Tibial nerve (tissue), 4 donors: ENCODE measurements around the gene KREMEN1. TPM values are rescaled to one million over a fixed set of nuclear protein-coding genes. Genes with fewer than 3 reads are reported as not detected.
"Not testable (repeated sequence)": the region's sequence is repeated elsewhere in the genome, so short reads cannot be mapped to it uniquely, and the experiment has no call there.

Experiments used
- DNase-seq, 2 donors: peaks; one replicate each; pipeline ENCODE4 v3.0.0-alpha.2; 2019; ENCODE audit warnings: low spot score in 2 of 2
- H3K27ac ChIP-seq, 4 donors: fragments of 200-600 bp; sonication (generic) in 3 of 4; one replicate each; pipeline ENCODE4 v1.5.1; 2017 to 2019; ENCODE audit warnings: mild to moderate bottlenecking in 1 of 4
- H3K27me3 ChIP-seq, 2 donors: fragments of 200-600 bp; sonication (generic) in 1 of 2; one replicate each; pipeline versions ENCODE4 v1.5.1 to v1.6.0; 2017 to 2019
- H3K36me3 ChIP-seq, 3 donors: fragments of 200-600 bp; sonication (generic); one replicate each; pipeline ENCODE4 v1.5.1; 2018 to 2019
- H3K4me1 ChIP-seq, 4 donors: fragments of 200-600 bp; sonication (generic) in 3 of 4; one replicate each; pipeline ENCODE4 v1.5.1; 2017 to 2019
- H3K4me3 ChIP-seq, 4 donors: fragments of 200-600 bp; sonication (generic) in 3 of 4; one replicate each; pipeline ENCODE4 v1.5.1; 2017 to 2019; ENCODE audit warnings: mild to moderate bottlenecking in 1 of 4, moderate library complexity in 1 of 4
- H3K9me3 ChIP-seq, 4 donors: fragments of 200-600 bp; sonication (generic) in 3 of 4; one replicate each; pipeline ENCODE4 v1.5.1; 2017 to 2019
- CTCF ChIP-seq, 5 experiments: fragments of 200-600 bp in 3 of 5; fragments of 450-650 bp in 2 of 5; sonication (generic) in 3 of 5; IDR thresholded peaks; one replicate each; pipeline ENCODE4 v1.5.1; 2016 to 2019; ENCODE audit warnings: antibody characterized with exemption in 5 of 5, mild to moderate bottlenecking in 3 of 5, moderate library complexity in 2 of 5
- EP300 ChIP-seq, 2 donors: sonication (generic); formaldehyde crosslinking; IDR thresholded peaks; one replicate each; pipeline ENCODE4 v1.6.1; 2017; ENCODE audit warnings: antibody characterized with exemption in 2 of 2, mild to moderate bottlenecking in 1 of 2
- POLR2A ChIP-seq, 2 donors: fragments of 450-650 bp; IDR thresholded peaks; one replicate each; pipeline ENCODE4 v1.6.1; 2017; ENCODE audit warnings: antibody characterized with exemption in 2 of 2, mild to moderate bottlenecking in 2 of 2, moderate library complexity in 2 of 2
- WGBS, 2 donors: methylation state at CpG; one replicate each; pipeline ENCODE4 v1.1.5; 2018; 5-methylcytosine and 5-hydroxymethylcytosine counted together
- total RNA-seq, 4 donors: library from RNA; depleted of rRNA; stranded (reverse); fragments of >200 nt; gene quantifications; one replicate each; pipeline ENCODE4 v1.1.0, GENCODE V29; 2016

The KREMEN1 gene
- total RNA-seq, 4 donors from 2014 or later, result 5.4 to 15.1 (median 12.9) TPM

- no peak overlapping the region for H3K27ac ChIP-seq
- WGBS, 2 donors, result 82 to 88% methylated on average over 6 of the region's 6 CpGs
Measured at GRCh38 chr22:29117799-29118477, 45.1 kb downstream of the KREMEN1 start.

GRCh38 chr22:29120098-29120912 lies 47.5 kb downstream of the KREMEN1 start:
- not testable (repeated sequence) for DNase-seq, H3K4me1 ChIP-seq, H3K27me3 ChIP-seq, H3K9me3 ChIP-seq, H3K4me3 ChIP-seq
- peak overlapping the region in 1 of 4 donors; percentile 63 for H3K27ac ChIP-seq
- 86 to 87% methylated on average over 6 of the region's 7 CpGs for WGBS, 2 donors
- peaks cover 0 to 34% (median 0%) of the 10 kb centered on the region in 3 donors for H3K36me3 ChIP-seq

More at GRCh38 chr22:29117799-29118477, 45.1 kb downstream of the KREMEN1 start:
- H3K9me3 ChIP-seq, result no peaks in the 10 kb centered on the region
- H3K4me3 ChIP-seq, result no peak overlapping the region
- H3K4me1 ChIP-seq, result peaks cover 0 to 19% (median 0%) of the 10 kb centered on the region in 4 donors
- H3K27me3 ChIP-seq, result no peaks in the 10 kb centered on the region
- H3K36me3 ChIP-seq, result peaks cover 0 to 13% (median 0%) of the 10 kb centered on the region in 3 donors
- no peak for DNase-seq
- TF ChIP-seq EP300 (IDR thresholded peaks at IDR 0.05) (no peak), CTCF (IDR thresholded peaks at IDR 0.05) (no peak), POLR2A (IDR thresholded peaks at IDR 0.05) (no peak)

GRCh38 chr22:29121124-29121523 lies 48.3 kb downstream of the KREMEN1 start:
- H3K36me3 ChIP-seq, result peaks cover 0 to 41% (median 0%) of the 10 kb centered on the region in 3 donors
- H3K27me3 ChIP-seq, result no peaks in the 10 kb centered on the region
- 74 to 76% methylated on average over 5 of the region's 5 CpGs for WGBS, 2 donors
- DNase-seq, result no peak
- H3K9me3 ChIP-seq, result no peaks in the 10 kb centered on the region
- peaks cover 0 to 4% (median 0%) of the 10 kb centered on the region in 4 donors for H3K4me1 ChIP-seq
- H3K27ac ChIP-seq, result peak overlapping the region in 1 of 4 donors; percentile 63
- no peak for TF ChIP-seq CTCF (IDR thresholded peaks at IDR 0.05)
- peak in 1 of 2 donors; percentile 41 for TF ChIP-seq EP300 (IDR thresholded peaks at IDR 0.05)
- no peak overlapping the region for H3K4me3 ChIP-seq

GRCh38 chr22:29122041-29122440 lies 49.2 kb downstream of the KREMEN1 start:
- DNase-seq, result no peak
- H3K4me1 ChIP-seq, result peaks cover 0 to 4% (median 0%) of the 10 kb centered on the region in 4 donors
- H3K27me3 ChIP-seq, result no peaks in the 10 kb centered on the region
- H3K4me3 ChIP-seq, result no peak overlapping the region
- TF ChIP-seq EP300 (IDR thresholded peaks at IDR 0.05), result no peak
- no peak for TF ChIP-seq CTCF (IDR thresholded peaks at IDR 0.05)
- TF ChIP-seq POLR2A (IDR thresholded peaks at IDR 0.05), result no peak
- no peaks in the 10 kb centered on the region for H3K9me3 ChIP-seq
- peaks cover 0 to 51% (median 0%) of the 10 kb centered on the region in 3 donors for H3K36me3 ChIP-seq
- H3K27ac ChIP-seq, result no peak overlapping the region

- no peaks in the 10 kb centered on the region for H3K27me3 ChIP-seq
- DNase-seq, result peak in 1 of 2 donors; percentile 14
- no peak for TF ChIP-seq EP300 (IDR thresholded peaks at IDR 0.05)
- TF ChIP-seq POLR2A (IDR thresholded peaks at IDR 0.05), result no peak
- TF ChIP-seq CTCF (IDR thresholded peaks at IDR 0.05), result no peak
- H3K36me3 ChIP-seq, result peaks cover 0 to 62% (median 0%) of the 10 kb centered on the region in 3 donors
- no peaks in the 10 kb centered on the region for H3K9me3 ChIP-seq
- 68 to 81% methylated on average over 10 of the region's 10 CpGs for WGBS, 2 donors
- no peak overlapping the region for H3K4me3 ChIP-seq
- H3K4me1 ChIP-seq, result peaks cover 0 to 10% (median 0%) of the 10 kb centered on the region in 4 donors
- peak overlapping the region in 1 of 4 donors; percentile 2 for H3K27ac ChIP-seq
Measured at GRCh38 chr22:29124777-29125442, 52.1 kb downstream of the KREMEN1 start.
